Breast epithelium (tissue), 3 donors: ENCODE data around the gene STRIP1.

Experiments used
- POLR2AphosphoS5 ChIP-seq, 3 donors: sonication (generic); formaldehyde crosslinking; IDR thresholded peaks; one replicate each; pipeline ENCODE4 v1.6.1; 2017; ENCODE audit warnings: antibody characterized with exemption in 3 of 3
- TF ChIP-seq, protein P1 (sequence below), 3 donors: fragments of 450-650 bp; IDR thresholded peaks; one replicate each; pipeline ENCODE4 v1.5.1; 2016 to 2017; ENCODE audit warnings: antibody characterized with exemption in 3 of 3, mild to moderate bottlenecking in 3 of 3, moderate library complexity in 3 of 3

DNA sequence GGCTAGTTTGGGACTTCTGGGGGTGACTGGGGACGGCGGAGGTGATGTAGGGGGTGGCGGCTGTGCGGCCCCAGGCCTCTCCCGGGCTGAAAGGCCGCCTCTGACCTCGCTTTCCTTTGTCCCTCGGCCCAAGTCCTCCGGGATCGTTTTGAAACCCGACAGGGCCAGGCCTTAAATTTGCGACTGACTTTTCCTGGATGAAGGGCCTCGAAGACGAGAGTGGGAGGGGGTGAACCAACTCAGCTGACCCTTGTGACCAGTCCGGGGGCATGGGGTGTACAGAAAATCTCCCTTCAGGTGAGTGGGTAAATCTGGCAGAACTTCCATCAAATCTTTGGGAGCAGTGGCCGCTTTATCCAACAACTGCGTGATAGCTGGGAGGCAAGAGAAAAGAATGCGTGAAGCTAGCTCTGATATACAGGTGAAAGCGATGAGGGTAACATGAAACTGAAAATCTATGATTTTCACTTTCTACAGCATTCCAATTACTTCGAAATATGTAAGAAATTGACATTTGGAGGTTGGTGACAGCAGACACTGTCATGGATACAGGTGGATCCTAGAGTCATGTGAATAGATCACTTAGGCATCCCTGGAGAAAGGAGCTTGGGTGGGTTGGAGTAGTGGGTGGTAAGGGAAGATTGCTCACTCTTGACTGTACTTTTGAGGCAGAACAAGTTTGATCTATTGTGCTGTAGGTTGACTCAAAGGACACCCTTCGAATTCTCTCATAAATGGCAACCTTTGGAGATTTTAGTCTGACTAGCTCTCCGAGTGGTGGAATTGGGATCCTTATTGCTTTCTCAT lies 49.0 kb upstream of the STRIP1 start:
- TF ChIP-seq, protein P1, sequence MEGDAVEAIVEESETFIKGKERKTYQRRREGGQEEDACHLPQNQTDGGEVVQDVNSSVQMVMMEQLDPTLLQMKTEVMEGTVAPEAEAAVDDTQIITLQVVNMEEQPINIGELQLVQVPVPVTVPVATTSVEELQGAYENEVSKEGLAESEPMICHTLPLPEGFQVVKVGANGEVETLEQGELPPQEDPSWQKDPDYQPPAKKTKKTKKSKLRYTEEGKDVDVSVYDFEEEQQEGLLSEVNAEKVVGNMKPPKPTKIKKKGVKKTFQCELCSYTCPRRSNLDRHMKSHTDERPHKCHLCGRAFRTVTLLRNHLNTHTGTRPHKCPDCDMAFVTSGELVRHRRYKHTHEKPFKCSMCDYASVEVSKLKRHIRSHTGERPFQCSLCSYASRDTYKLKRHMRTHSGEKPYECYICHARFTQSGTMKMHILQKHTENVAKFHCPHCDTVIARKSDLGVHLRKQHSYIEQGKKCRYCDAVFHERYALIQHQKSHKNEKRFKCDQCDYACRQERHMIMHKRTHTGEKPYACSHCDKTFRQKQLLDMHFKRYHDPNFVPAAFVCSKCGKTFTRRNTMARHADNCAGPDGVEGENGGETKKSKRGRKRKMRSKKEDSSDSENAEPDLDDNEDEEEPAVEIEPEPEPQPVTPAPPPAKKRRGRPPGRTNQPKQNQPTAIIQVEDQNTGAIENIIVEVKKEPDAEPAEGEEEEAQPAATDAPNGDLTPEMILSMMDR (IDR thresholded peaks at IDR 0.05), result no peak
- no peak for TF ChIP-seq POLR2AphosphoS5 (IDR thresholded peaks at IDR 0.05)
